ENCODE results near the gene IRAK3.
"Not testable (repeated sequence)": the region's sequence is repeated elsewhere in the genome, so short reads cannot be mapped to it uniquely, and the experiment has no call there.

Gene IRAK3

DNA sequence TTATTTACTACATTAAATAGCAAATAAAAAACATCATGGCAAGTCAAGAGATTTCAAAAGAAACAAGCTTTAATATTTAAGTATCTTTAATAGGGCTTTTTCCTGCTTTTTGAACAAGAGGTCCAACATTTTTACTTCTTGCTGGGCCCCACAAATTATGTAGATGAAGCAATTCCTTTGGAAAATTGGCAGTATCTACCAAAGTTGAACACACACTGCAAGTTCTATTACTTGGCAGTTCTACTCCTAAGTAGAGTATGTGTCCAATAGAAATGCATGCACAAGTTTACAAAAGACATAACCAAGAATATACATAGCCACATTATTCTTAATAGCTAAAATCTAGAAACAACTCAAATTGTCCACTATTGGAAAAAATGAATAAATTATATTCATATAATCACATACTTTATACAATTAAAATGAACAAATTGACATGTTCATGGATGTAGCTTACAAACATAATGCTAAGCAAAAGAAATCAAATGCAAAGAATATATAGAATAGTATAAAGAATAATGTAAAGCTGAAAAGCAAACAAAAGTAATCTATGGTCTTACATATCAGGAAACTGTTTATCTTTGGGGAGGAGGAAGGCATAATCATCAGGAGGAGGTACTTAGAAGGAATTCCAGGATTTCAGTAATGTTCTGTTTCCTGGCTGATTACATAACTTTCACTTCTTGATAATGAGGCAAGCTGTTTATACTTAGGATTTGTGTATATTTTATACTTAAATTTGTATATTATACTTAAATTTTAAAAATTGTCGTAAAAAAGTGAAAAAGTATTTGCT, 12.7 kb upstream of the IRAK3 start:
- Histone ChIP-seq H3K9ac (ENCODE audit: low read depth, low read length, poor library complexity) (no peak overlapping the region), H2BK120ac (ENCODE audit: low read depth, low read length) (no peak overlapping the region), H2BK12ac (ENCODE audit: low read length) (no peak overlapping the region), H3K4me1 (ENCODE audit: control insufficient read depth in 2 of 2, insufficient read depth in 1 of 2, low read depth in 1 of 2, low read length in 2 of 2) (no peaks in the 10 kb centered on the region), H3K4me2 (ENCODE audit: insufficient read depth, low read length, poor library complexity, severe bottlenecking) (no peak overlapping the region), H4K91ac (ENCODE audit: low read depth, low read length, poor library complexity) (no peak overlapping the region), H3K9me3 (replicated peaks in 1 of 2; ENCODE audit: control insufficient read depth in 2 of 2, insufficient read depth in 1 of 2, low read depth in 1 of 2, low read length in 2 of 2) (peaks cover 0 to 5% of the 10 kb centered on the region in 2 donors), H2AFZ (ENCODE audit: low read length) (no peak overlapping the region), H2BK15ac (ENCODE audit: low read length) (no peak overlapping the region), H2AK5ac (ENCODE audit: low read depth, low read length) (no peak overlapping the region), H2BK5ac (ENCODE audit: low read length) (no peak overlapping the region), H3K36me3 (replicated peaks in 1 of 2; ENCODE audit: control insufficient read depth in 2 of 2, insufficient read depth in 2 of 2, low read length in 2 of 2) (no peaks in the 10 kb centered on the region), H3K27ac (replicated peaks; ENCODE audit: low read length) (no peak overlapping the region), H3K4me3 (ENCODE audit: low read length in 2 of 2) (no peak overlapping the region), H4K8ac (ENCODE audit: low read depth, low read length) (no peak overlapping the region), H3K23ac (ENCODE audit: low read depth, low read length, poor library complexity) (no peak overlapping the region), H3K14ac (ENCODE audit: low read length) (no peak overlapping the region), H3K18ac (ENCODE audit: low read length) (no peak overlapping the region), H3K79me1 (ENCODE audit: low read depth, low read length) (no peaks in the 10 kb centered on the region), H3K27me3 (ENCODE audit: control insufficient read depth in 3 of 3, insufficient read depth in 3 of 3, low read depth in 1 of 3, low read length in 3 of 3) (peaks cover 0 to 5% (median 0%) of the 10 kb centered on the region in 3 experiments), H3K4ac (ENCODE audit: low read length) (no peak overlapping the region)
- no peak for DNase-seq (ENCODE audit: low spot score)
- no CpG with 5 or more reads among the region's 1 CpG for whole genome bisulfite sequencing, 2 donors (ENCODE audit: extremely low coverage in 2 of 2, insufficient read length in 2 of 2, insufficient replicate concordance in 1 of 2)

DNA sequence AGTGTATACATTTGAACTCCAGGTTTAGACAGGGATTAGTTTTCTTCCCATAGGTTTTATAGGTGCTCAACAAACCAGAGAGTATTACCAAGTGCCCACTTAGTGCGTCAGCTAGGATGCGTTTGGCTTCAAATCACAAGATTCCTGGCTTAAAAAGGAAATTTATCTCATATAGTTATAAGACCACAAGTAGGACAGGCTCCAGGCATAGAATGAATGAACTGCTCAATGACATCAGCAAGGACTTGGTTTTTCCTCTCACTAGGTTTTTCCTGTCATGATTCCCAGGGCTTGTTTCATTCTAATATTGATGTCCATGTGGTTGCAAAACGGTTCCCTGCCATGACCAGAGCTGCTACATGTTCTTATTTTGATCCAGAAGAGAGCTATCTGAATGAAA, 6.1 kb upstream of the IRAK3 start:
- H3K4me1 ChIP-seq (ENCODE audit: control insufficient read depth in 2 of 2, insufficient read depth in 1 of 2, low read depth in 1 of 2, low read length in 2 of 2): no peaks in the 10 kb centered on the region
- H2BK5ac ChIP-seq (ENCODE audit: low read length): no peak overlapping the region
- H3K4ac ChIP-seq (ENCODE audit: low read length): no peak overlapping the region
- no peaks in the 10 kb centered on the region for H3K36me3 ChIP-seq (replicated peaks in 1 of 2; ENCODE audit: control insufficient read depth in 2 of 2, insufficient read depth in 2 of 2, low read length in 2 of 2)
- H3K9ac ChIP-seq (ENCODE audit: low read depth, low read length, poor library complexity): no peak overlapping the region
- no peak overlapping the region for H4K8ac ChIP-seq (ENCODE audit: low read depth, low read length)
- no peak overlapping the region for H4K91ac ChIP-seq (ENCODE audit: low read depth, low read length, poor library complexity)
- no CpG with 5 or more reads among the region's 3 CpGs for WGBS, 2 donors (ENCODE audit: extremely low coverage in 2 of 2, insufficient read length in 2 of 2, insufficient replicate concordance in 1 of 2)
- no peak overlapping the region for H3K18ac ChIP-seq (ENCODE audit: low read length)
- H3K4me2 ChIP-seq (ENCODE audit: insufficient read depth, low read length, poor library complexity, severe bottlenecking): no peak overlapping the region
- H3K9me3 ChIP-seq (replicated peaks in 1 of 2; ENCODE audit: control insufficient read depth in 2 of 2, insufficient read depth in 1 of 2, low read depth in 1 of 2, low read length in 2 of 2): no peaks in the 10 kb centered on the region
- H2AK5ac ChIP-seq (ENCODE audit: low read depth, low read length): no peak overlapping the region
- no peak overlapping the region for H2BK120ac ChIP-seq (ENCODE audit: low read depth, low read length)
- no peak overlapping the region for H3K27ac ChIP-seq (replicated peaks; ENCODE audit: low read length)
- no peak overlapping the region for H2BK15ac ChIP-seq (ENCODE audit: low read length)
- H2BK12ac ChIP-seq (ENCODE audit: low read length): no peak overlapping the region
- H3K79me1 ChIP-seq (ENCODE audit: low read depth, low read length): no peaks in the 10 kb centered on the region
- no peak overlapping the region for H3K14ac ChIP-seq (ENCODE audit: low read length)
- DNase-seq (ENCODE audit: low spot score): no peak
- H2AFZ ChIP-seq (ENCODE audit: low read length): no peak overlapping the region
- H3K4me3 ChIP-seq (ENCODE audit: low read length in 2 of 2): no peak overlapping the region
- peaks cover 0 to 10% (median 2%) of the 10 kb centered on the region in 3 experiments for H3K27me3 ChIP-seq (ENCODE audit: control insufficient read depth in 3 of 3, insufficient read depth in 3 of 3, low read depth in 1 of 3, low read length in 3 of 3)
- H3K23ac ChIP-seq (ENCODE audit: low read depth, low read length, poor library complexity): no peak overlapping the region

DNA sequence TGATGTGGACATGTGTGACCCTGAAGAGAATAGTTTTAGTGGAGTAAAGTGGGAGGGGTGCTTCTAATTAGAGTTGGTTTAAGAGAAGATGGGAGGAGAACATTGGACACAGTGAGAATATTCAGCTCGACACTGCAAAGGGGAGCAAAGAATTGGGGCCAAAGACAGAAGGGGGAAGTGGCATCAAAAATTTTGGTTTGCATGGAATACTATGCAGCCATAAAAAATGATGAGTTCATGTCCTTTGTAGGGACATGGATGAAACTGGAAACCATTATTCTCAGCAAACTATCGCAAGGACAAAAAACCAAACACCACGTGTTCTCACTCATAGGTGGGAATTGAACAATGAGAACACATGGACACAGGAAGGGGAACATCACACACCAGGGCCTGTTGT, 4.2 kb upstream of the IRAK3 start:
- not testable (repeated sequence) for H3K36me3 ChIP-seq (replicated peaks in 1 of 2; ENCODE audit: control insufficient read depth in 2 of 2, insufficient read depth in 2 of 2, low read length in 2 of 2); H3K79me1 ChIP-seq (ENCODE audit: low read depth, low read length); H3K4ac ChIP-seq (ENCODE audit: low read length); H3K4me3 ChIP-seq (ENCODE audit: low read length in 2 of 2); H2BK12ac ChIP-seq (ENCODE audit: low read length); H2BK5ac ChIP-seq (ENCODE audit: low read length); H3K14ac ChIP-seq (ENCODE audit: low read length); H2AK5ac ChIP-seq (ENCODE audit: low read depth, low read length); H3K9ac ChIP-seq (ENCODE audit: low read depth, low read length, poor library complexity); H3K4me2 ChIP-seq (ENCODE audit: insufficient read depth, low read length, poor library complexity, severe bottlenecking); H2BK15ac ChIP-seq (ENCODE audit: low read length); DNase-seq (ENCODE audit: low spot score); H2BK120ac ChIP-seq (ENCODE audit: low read depth, low read length); H4K8ac ChIP-seq (ENCODE audit: low read depth, low read length); H3K18ac ChIP-seq (ENCODE audit: low read length); H2AFZ ChIP-seq (ENCODE audit: low read length); H3K4me1 ChIP-seq (ENCODE audit: control insufficient read depth in 2 of 2, insufficient read depth in 1 of 2, low read depth in 1 of 2, low read length in 2 of 2); H3K9me3 ChIP-seq (replicated peaks in 1 of 2; ENCODE audit: control insufficient read depth in 2 of 2, insufficient read depth in 1 of 2, low read depth in 1 of 2, low read length in 2 of 2); H3K23ac ChIP-seq (ENCODE audit: low read depth, low read length, poor library complexity); H3K27ac ChIP-seq (replicated peaks; ENCODE audit: low read length); H4K91ac ChIP-seq (ENCODE audit: low read depth, low read length, poor library complexity)
- no CpG with 5 or more reads among the region's 3 CpGs for WGBS, 2 donors (ENCODE audit: extremely low coverage in 2 of 2, insufficient read length in 2 of 2, insufficient replicate concordance in 1 of 2)
- peaks cover 5 to 28% (median 18%) of the 10 kb centered on the region in 3 experiments for H3K27me3 ChIP-seq (ENCODE audit: control insufficient read depth in 3 of 3, insufficient read depth in 3 of 3, low read depth in 1 of 3, low read length in 3 of 3)

DNA sequence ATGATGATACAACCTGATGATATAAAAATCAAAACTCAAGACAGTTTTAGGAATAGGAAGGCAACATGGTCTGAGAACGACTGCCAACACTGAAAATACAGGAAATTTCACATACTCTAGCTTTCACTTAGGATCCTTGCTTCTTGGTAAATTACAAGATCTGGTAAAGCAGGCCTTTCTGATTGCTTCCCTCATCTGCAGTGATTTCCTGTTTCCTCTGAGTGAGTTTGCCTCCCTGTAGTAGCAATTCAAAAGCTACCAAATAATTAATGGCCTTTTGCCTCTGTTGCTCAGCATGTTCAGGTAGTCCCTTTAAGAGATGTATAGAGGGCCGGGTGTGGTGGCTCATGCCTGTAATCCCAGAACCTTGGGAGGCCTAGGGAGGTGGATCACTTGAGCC, 2.0 kb upstream of the IRAK3 start:
- peaks cover 5 to 50% (median 21%) of the 10 kb centered on the region in 3 experiments for H3K27me3 ChIP-seq (ENCODE audit: control insufficient read depth in 3 of 3, insufficient read depth in 3 of 3, low read depth in 1 of 3, low read length in 3 of 3)
- no CpG with 5 or more reads among the region's 2 CpGs for WGBS, 2 donors (ENCODE audit: extremely low coverage in 2 of 2, insufficient read length in 2 of 2, insufficient replicate concordance in 1 of 2)
- no peak overlapping the region for H3K27ac ChIP-seq (replicated peaks; ENCODE audit: low read length)
- no peak overlapping the region for H4K8ac ChIP-seq (ENCODE audit: low read depth, low read length)
- H3K14ac ChIP-seq (ENCODE audit: low read length): no peak overlapping the region
- peaks cover 0 to 8% of the 10 kb centered on the region in 2 donors for H3K9me3 ChIP-seq (replicated peaks in 1 of 2; ENCODE audit: control insufficient read depth in 2 of 2, insufficient read depth in 1 of 2, low read depth in 1 of 2, low read length in 2 of 2)
- H2BK12ac ChIP-seq (ENCODE audit: low read length): no peak overlapping the region
- H3K4me1 ChIP-seq (ENCODE audit: control insufficient read depth in 2 of 2, insufficient read depth in 1 of 2, low read depth in 1 of 2, low read length in 2 of 2): peaks cover 0 to 3% of the 10 kb centered on the region in 2 donors
- no peak overlapping the region for H4K91ac ChIP-seq (ENCODE audit: low read depth, low read length, poor library complexity)
- H3K79me1 ChIP-seq (ENCODE audit: low read depth, low read length): no peaks in the 10 kb centered on the region
- DNase-seq (ENCODE audit: low spot score): no peak
- no peak overlapping the region for H3K4ac ChIP-seq (ENCODE audit: low read length)
- no peaks in the 10 kb centered on the region for H3K36me3 ChIP-seq (replicated peaks in 1 of 2; ENCODE audit: control insufficient read depth in 2 of 2, insufficient read depth in 2 of 2, low read length in 2 of 2)
- no peak overlapping the region for H3K4me3 ChIP-seq (ENCODE audit: low read length in 2 of 2)
- no peak overlapping the region for H3K23ac ChIP-seq (ENCODE audit: low read depth, low read length, poor library complexity)
- H3K9ac ChIP-seq (ENCODE audit: low read depth, low read length, poor library complexity): no peak overlapping the region
- H3K4me2 ChIP-seq (ENCODE audit: insufficient read depth, low read length, poor library complexity, severe bottlenecking): no peak overlapping the region
- no peak overlapping the region for H2BK15ac ChIP-seq (ENCODE audit: low read length)
- no peak overlapping the region for H2AFZ ChIP-seq (ENCODE audit: low read length)
- no peak overlapping the region for H2BK120ac ChIP-seq (ENCODE audit: low read depth, low read length)
- H3K18ac ChIP-seq (ENCODE audit: low read length): no peak overlapping the region
- H2BK5ac ChIP-seq (ENCODE audit: low read length): no peak overlapping the region
- no peak overlapping the region for H2AK5ac ChIP-seq (ENCODE audit: low read depth, low read length)

Data from neuronal stem cell (in vitro differentiated cells).